Fibroblast of the aortic adventitia (primary cell): ENCODE data around the gene ZFP62. TPM values are rescaled to one million over a fixed set of nuclear protein-coding genes. Genes with fewer than 3 reads are reported as not detected.

Source experiments
- DNase-seq: peaks from one replicate; pipeline ENCODE4 v3.0.0-alpha.2; 2010; ENCODE audit warnings: low read depth
- H3K4me3 ChIP-seq: 2 replicates; pipeline ENCODE4 v1.5.1; 2011; ENCODE audit warnings: low read depth, mild to moderate bottlenecking, control low read depth, low read length, moderate library complexity
- CTCF ChIP-seq: IDR thresholded peaks from 2 replicates; pipeline ENCODE4 v1.5.1; 2011; ENCODE audit warnings: mild to moderate bottlenecking, low read length, control low read depth, inconsistent platforms; ENCODE audit not compliant: insufficient read depth
- total RNA-seq: library from RNA; depleted of rRNA; stranded (reverse); fragments of >200 nt; gene quantifications from 2 replicates; pipeline ENCODE4 v1.2.3, GENCODE V29; 2012; ENCODE audit warnings: low replicate concordance

The ZFP62 gene
- total RNA-seq, 1 donor: 19.4 TPM

DNA sequence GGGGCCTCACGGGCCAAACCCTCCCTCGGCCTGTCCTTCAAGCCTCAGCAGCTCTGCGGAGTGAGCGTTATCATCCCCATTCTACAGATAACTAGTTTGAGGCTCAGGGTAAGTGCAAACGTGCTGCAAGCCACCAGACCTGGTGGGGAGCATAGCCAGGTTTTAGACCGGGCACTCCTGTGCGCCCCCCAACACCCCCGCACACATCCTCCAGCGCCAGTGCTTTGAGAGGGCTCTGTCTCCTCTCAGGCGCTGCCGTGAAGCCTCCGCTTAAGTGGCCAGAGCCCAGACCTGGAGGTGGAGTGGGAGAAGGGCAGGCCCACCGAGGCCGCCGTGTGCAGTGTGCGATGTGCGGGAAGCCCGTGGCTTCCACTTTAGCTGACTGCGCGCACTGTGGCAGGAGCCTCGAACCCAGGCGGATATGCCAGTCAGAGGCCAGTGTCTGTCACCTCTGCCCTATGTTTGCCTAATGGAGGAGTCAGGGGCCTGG, 56.9 kb downstream of the ZFP62 start:
- no peak for DNase-seq
- TF ChIP-seq CTCF: no peak
- H3K4me3 ChIP-seq: no peak overlapping the region

- peak overlapping the region; percentile 45 for H3K4me3 ChIP-seq
- DNase-seq: peak; percentile 57
- TF ChIP-seq CTCF: peak; percentile 41
These were observed 57.6 kb downstream of the ZFP62 start for GRCh38 chr5:180803181-180804128.

- H3K4me3 ChIP-seq: peak within 1 kb of the TSS; percentile 93
- DNase-seq: peak; percentile 85
- TF ChIP-seq CTCF: no peak
These were observed 58.5 kb downstream of the ZFP62 start, which contains the start of gene MGAT1 for GRCh38 chr5:180802325-180803180. MGAT1 (minus strand) TSS chr5:180802806; CDS start chr5:180792971, 9,835 bp downstream.

DNA sequence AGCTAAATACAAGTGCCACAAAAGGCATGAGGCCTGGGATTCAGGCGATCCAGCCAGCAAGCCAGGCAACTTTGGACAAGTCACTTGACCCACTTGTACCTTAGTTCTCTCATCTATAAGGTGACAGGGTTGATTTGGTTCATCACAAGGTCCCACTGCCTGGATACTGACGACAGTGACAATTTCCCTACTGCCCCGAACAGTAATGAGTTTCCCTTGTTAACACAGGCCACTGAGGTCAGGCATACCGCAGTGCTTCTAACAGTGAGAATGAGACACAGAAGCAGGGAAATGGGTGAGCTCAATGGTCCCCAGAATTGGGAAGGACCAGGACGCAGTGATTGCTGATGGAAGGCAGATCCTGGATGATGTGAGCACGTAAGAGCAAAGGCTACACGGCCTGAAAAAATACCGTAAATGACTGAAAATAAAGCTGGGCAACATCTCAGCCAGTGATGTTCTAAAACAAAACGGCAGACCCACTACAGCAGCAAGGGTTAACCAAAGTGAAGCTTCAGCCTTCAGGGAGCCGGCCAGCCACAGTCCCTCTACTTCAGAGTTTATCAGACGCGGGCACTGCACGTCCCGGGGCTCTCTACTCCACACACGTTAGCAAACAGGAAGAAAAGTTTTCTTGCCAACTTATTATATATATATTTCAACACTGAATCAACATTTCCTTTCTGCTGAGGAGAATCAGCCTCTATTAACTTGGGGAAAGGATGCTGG, 59.3 kb downstream of the ZFP62 start:
- peak; percentile 19 for DNase-seq
- no peak for TF ChIP-seq CTCF
- peak overlapping the region; percentile 93 for H3K4me3 ChIP-seq

DNA sequence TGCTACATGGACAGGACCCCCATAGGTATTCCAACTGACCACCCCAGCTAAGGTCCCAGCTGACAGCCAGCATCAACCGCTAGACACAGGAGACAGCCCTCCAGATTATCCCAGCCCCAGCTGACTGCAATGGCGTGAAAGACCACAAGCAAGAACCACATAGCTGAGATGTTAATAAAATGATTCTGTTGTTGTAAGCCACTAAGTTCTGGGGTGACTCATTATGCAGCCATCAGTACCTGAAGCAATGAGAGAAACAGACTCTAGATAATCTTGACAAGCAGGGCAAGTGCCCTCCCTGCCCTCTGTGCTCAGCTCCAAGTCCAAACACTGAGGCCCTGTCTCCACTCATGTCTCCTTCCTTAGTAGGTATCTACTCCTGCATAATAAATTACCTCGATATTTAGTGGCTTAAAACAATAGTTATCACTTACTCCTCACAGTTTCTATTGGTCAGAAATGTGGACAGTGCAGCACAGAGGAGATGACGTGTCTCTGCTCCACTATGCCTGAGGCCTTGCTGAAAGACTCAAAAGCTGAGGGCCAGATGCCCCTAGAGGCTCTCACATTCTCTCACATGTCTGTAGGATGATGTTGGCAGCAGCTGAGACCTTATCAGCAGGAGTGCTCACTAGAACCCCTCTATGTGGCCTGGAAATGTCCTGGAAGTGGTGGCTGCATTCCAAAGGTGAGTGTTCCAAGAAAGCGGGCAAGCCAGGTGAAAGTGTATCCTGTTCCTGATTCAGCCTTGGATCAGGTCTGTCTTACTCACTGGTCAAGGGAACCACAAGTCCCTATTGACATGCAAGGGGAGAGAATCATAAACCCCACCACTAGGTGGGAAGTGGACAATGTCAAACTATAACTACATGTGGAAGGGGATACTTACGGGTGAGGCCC, 60.9 kb downstream of the ZFP62 start:
- peak; percentile 70 for DNase-seq
- H3K4me3 ChIP-seq: peak overlapping the region; percentile 93
- TF ChIP-seq CTCF: peak; percentile 23
